Loucy (cell line): ENCODE measurements around the gene VSTM2B.
A peak's percentile ranks its signal among the peaks of the same experiment; 100 is the strongest.

Experiments used
- EZH2phosphoT487 ChIP-seq: fragments of 200-600 bp; IDR thresholded peaks from 2 replicates; pipeline ENCODE4 v1.6.1; 2018; ENCODE audit warnings: antibody characterized with exemption, mild to moderate bottlenecking, moderate library complexity, borderline replicate concordance
- TF ChIP-seq, protein P1 (sequence below): fragments of 200-600 bp; sonication (generic); conservative IDR thresholded peaks from 2 replicates; pipeline ENCODE4 v1.5.1; 2014; ENCODE audit warnings: mild to moderate bottlenecking, antibody characterized with exemption, low read length

- TF ChIP-seq, protein P1, sequence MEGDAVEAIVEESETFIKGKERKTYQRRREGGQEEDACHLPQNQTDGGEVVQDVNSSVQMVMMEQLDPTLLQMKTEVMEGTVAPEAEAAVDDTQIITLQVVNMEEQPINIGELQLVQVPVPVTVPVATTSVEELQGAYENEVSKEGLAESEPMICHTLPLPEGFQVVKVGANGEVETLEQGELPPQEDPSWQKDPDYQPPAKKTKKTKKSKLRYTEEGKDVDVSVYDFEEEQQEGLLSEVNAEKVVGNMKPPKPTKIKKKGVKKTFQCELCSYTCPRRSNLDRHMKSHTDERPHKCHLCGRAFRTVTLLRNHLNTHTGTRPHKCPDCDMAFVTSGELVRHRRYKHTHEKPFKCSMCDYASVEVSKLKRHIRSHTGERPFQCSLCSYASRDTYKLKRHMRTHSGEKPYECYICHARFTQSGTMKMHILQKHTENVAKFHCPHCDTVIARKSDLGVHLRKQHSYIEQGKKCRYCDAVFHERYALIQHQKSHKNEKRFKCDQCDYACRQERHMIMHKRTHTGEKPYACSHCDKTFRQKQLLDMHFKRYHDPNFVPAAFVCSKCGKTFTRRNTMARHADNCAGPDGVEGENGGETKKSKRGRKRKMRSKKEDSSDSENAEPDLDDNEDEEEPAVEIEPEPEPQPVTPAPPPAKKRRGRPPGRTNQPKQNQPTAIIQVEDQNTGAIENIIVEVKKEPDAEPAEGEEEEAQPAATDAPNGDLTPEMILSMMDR, result peak; percentile 90
- no peak for TF ChIP-seq EZH2phosphoT487
Observed at GRCh38 chr19:29610574-29611271, 84.9 kb downstream of the VSTM2B start.
